T-helper 1 cell (primary cell): ENCODE data around the gene FAM53A.
A peak's percentile ranks its signal among the peaks of the same experiment; 100 is the strongest.

Experiments used
- DNase-seq, 5 donors: peaks; one replicate each; pipeline ENCODE4 v3.0.0-alpha.2; 2012 to 2020

The FAM53A gene

DNA sequence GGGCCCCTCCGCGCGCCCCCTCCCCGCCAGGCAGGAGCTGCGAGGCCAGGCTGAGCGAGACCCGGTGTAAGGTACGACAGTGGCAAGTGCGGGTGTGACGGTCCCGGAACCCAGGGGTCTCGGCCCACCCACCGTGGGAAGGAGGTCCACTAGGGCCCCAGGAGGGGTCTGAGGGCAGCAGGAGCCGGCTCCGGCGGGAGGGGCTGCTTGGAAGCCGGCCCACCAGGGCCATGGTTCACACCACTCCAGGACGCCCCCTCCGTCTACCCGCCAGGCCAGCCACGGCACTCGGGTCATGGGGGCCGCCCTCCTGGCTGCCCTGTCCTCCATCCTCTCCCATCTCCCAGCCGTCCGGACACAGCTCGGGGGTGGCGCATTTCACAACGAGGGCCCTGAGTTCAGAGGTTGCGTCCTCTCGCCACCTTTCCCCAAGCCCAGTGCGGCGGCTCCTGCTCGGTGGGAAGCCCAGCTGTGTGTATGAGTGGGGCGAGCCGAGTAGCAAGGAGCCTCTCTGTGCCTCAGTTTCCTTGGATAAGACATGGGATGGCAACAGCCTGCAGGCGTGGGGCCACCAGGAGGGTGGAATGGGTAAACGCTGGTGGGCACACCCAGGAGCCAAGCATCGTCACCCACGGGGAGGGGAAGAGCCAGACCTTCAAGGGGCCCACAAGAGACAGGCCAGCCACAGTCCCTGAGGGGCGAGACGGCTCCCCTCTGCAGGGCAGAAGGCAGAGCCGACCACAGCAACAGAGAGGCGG is 81.3 kb downstream of the FAM53A start:
- peak in 1 of 5 donors; percentile 8 for DNase-seq

GRCh38 chr4:1601852-1602654 is 82.1 kb downstream of the FAM53A start:
- DNase-seq = no peak

- DNase-seq = no peak
Measured at GRCh38 chr4:1601533-1601835, 82.6 kb downstream of the FAM53A start.

DNA sequence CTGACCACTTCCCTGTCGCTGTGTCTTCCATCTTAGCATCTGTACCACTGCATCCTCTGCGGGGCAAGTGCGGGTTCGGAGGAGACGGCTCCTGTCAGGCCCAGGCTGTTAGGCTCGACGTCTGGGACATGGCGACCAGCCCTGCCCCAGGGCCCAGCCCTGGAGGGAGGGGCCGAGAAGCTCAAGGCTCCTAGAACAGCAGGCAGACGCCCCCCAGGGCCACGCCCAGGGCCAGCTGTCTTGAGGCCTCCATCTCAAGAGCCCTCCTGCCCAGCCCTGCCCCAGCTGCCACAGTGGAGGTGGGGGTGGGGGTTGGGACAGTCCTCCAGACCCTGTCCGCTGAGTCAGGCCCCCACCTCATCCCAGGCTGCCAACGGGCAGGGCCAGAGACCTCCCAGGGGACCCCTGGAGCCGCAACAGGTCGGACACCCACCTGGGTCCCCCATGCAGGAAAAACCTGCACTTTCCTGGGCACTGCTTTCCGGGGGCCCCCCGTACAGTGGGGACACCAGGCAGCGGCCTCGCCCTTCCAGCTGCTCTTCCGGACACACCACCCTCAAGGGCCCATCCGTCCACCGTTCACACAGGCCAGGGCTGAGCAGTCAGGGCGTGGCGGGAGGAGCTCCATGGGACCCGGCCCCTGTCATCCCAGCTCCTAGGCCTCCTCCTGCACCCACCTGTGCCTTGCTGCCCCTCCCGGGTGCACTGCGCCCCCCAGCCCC is 83.1 kb downstream of the FAM53A start:
- DNase-seq = peak in 1 of 5 donors; percentile 9

GRCh38 chr4:1600211-1600780 is 83.8 kb downstream of the FAM53A start:
- DNase-seq = no peak

GRCh38 chr4:1599491-1600210 is 84.5 kb downstream of the FAM53A start:
- peak in 1 of 5 donors; percentile 6 for DNase-seq

- DNase-seq = peak in 1 of 5 donors; percentile 9
Measured at GRCh38 chr4:1599026-1599481, 85.1 kb downstream of the FAM53A start.

DNA sequence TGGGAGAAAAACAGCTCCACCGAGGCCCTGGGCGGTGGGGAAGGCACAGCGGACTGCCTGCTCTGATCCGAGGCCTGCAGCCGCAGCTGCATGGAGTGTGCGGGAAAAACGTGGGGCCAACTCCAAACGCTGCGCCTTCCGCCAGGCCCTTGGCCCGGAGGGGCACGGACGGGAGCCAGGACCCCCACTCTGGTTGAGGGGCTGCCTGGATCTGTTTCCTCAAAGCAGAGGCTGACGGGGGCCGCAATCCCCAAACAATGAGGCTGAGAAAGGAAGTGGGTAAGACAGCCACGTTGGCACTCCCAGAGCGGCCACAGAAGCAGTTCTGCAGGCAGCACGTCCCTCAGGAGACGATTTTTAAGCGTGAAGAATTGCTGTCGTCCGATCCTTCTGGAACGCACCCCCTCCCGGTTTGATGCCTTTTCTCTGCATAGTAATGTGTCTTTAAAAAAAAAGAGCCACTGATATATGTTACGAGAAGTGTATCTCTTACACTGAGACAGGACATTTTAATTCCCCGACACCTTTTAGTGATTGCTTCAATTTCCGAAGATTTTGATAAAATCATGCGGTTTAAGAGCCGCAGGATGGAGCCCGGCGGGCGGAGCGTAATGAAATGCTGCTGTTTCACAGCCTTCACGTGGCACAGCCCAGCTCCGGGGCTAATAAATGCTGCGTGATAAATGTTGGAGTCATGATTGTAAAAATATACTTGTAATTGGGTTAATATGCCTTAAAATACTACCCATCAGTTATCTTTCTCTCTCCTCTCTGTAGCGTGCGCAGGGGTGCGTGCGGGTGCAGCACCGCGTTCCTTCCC is 85.7 kb downstream of the FAM53A start:
- DNase-seq = no peak

DNA sequence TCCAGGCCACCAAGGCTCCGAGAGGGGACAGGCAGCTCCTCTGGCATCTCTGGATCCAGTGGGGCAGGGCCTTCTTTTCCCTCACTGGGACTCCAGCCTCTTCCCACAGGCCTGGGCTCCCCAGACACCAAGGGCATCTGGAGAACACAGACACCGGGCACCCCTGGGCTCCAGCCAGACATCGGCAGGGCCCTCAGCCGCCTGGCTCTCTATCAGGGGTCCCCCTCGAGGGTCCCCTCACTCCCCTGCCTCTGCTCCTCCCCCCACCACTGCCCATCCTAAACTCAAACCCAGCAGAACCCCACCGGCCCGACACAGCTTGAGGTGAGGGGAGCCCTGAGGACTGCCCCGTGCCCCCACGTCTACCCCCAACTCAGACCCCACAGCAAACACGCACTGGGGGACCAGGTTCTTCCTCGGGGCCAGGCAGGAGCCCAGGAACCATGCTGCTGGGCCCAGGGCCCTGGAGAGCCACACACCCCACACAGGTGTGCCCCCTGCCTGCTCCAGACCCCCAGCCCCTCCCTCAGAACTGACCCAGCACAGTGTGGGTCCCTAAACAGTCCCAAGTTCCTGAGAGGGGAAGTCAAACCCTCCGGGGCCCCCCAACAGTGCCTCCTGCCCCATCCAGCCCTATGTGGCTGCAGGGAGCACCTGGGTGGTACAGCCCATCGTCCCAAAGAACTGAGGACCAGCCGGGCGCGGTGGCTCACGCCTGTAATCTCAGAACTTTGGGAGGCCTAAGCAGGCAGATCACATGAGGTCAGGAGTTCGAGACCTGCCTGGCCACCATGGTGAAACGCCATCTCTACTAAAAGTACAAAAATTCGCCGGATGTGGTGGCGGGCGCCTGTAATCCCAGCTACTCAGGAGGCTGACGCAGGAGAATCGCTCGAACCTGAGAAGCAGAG is 86.8 kb downstream of the FAM53A start:
- DNase-seq = peak in 1 of 5 donors; percentile 7

GRCh38 chr4:1596393-1596792 is 87.7 kb downstream of the FAM53A start:
- DNase-seq = no peak

DNA sequence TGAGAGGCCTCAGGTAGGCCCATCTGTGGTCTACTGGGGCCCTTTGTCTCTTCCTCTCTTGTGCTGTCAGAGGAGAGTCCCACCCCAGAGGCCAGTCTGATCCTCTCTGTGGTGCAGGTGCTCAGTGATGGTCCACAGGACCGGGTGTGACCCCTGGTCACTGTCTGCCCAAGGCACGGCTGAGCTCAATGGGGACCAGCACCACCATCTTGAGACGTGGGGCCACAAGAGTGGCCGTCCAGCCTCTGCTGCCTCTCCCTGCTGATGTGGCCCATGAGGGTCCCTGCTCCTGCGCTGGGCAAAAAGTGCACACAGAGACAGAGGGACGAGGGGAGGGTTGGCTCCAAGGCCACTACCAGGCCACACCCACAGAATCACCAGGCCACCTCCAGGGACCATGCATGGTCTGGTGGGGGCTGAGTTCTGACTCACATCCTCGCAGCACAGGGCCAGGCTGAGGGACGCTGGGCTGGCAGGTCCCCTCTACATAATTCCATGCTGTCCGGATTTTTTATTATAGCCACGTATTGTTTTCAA is 88.3 kb downstream of the FAM53A start:
- peak in 2 of 5 donors; percentile 4 to 6 for DNase-seq

- peak in 2 of 5 donors; percentile 4 to 7 for DNase-seq
Measured at GRCh38 chr4:1594871-1595788, 89.0 kb downstream of the FAM53A start.

DNA sequence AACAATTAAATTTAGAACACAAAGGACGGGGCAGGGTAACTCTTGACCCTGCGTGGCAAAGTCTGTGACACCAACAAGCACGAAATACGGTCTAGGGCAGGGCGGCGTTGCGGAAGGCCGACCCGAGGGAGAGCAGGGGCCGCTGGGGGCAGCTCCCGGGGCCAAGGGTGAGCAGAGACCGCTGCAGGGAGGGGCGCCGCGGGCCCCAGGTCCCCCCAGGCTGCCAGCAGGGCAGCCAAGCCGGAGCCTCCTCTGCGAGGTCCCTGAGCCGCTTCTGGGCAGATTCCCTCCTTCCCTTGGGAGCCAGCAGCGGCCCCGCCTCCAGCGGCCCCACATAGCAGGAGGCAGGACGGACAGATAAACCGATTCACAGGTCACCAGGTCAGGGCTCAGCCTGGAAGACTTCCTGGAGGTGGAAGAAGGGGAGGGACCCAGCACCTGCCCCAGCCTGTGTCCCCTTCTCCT is 90.2 kb downstream of the FAM53A start:
- no peak for DNase-seq

- no peak for DNase-seq
Measured at GRCh38 chr4:1593458-1593857, 90.7 kb downstream of the FAM53A start.

- DNase-seq = peak in 2 of 5 donors; percentile 7 to 9
Measured at GRCh38 chr4:1592709-1593417, 91.2 kb downstream of the FAM53A start.

- peak in 2 of 5 donors; percentile 7 to 8 for DNase-seq
Measured at GRCh38 chr4:1592068-1592708, 91.9 kb downstream of the FAM53A start.

DNA sequence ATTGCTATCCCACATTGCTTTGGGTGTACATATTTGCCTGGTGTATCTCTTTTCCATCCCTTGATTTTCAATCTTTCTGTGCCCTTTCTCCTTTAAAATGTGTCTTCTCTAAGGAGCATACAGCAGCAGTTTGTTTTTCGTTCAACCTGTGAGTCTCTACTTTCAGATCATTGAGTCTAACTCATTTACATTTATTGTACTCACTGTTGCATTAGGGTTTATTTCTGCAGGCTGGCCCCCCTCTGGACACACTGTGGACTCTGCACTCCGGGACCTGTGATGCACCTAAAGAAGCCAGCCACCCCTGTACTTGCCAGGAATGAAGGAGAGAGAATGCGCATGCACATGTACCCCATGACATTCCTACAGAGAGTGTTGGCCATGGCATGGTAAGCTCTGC is 93.0 kb downstream of the FAM53A start:
- no peak for DNase-seq

DNA sequence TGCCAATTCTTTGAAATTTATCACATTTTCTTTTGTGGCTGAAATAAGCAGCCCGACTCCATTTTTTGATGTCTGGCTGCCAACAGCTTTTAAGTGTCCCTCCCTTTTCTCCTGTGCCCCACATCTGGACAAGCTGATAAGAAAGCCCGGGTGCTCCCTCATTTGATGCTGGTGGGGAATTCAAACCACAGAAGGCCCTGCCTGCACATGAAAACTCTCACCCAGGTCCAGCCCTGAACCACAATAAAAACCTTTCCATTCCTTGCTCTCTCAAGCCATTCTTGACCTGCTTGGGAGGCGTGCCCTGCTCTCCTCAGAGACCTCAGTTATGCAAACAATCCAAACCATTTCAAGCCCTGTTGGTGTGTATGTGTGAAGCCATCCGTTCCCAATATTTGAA is 93.9 kb downstream of the FAM53A start:
- DNase-seq = no peak
